SU-DHL-6 (cell line): ENCODE results near the gene CLMN.

Source experiments
- EZH2phosphoT487 ChIP-seq: fragments of 200-600 bp; sonication (generic), shearing (Covaris generic); conservative IDR thresholded peaks from 2 replicates; pipeline ENCODE4 v1.6.1; 2018; ENCODE audit warnings: mild to moderate bottlenecking, antibody characterized with exemption, low read length, moderate library complexity, mixed read lengths
- TF ChIP-seq, protein P1 (sequence below): fragments of 200-600 bp; sonication (generic); IDR thresholded peaks from one replicate; pipeline ENCODE4 v1.5.1; 2017; ENCODE audit warnings: antibody characterized with exemption, mild to moderate bottlenecking, low read length, moderate library complexity; ENCODE audit not compliant: insufficient read depth, poor library complexity, severe bottlenecking

DNA sequence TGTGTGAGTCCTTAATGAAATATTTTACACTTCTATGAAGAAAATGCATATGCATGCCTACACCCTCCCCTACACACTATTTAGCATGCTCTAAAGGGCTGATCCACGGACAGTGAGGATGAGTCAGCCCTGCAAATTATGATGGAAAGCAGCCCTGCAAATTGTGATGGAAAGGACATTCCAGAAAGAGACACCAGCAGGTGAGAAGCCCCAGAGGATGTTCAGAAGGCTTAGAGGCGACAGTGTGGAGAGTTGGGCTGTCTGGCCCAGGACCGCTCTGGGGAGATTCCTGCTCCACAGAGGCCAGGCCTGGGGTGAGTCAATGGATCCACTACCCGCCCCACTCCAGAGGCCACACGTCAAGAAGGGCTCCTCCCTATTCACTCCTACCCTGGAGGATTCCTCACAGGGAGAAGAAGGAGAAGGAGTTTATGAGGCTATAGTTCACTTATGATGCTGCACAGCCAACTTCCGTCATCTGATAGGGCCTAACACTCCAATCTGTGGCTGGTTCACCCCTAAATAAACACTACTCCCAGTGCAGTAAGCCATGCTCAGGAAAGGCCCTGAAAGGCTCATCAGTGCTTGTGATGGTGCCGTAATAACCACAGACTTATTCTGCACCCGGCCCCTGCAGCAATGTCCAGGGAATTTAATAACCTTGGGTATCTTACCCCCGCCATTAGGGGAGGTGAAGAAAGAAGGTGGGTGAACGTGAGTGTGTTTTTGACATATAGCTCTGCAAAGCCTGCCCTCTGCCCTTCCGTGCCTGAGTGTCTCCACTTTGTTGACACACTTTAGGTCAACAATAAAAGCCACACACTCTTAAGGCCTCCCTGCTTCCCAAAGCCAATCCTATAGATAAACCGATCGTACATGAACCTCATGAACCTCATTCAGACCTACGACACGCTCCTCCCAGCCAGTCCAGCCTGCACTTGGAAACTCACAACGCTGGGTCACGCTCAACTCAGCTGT, 46.4 kb downstream of the CLMN start:
- TF ChIP-seq, protein P1, sequence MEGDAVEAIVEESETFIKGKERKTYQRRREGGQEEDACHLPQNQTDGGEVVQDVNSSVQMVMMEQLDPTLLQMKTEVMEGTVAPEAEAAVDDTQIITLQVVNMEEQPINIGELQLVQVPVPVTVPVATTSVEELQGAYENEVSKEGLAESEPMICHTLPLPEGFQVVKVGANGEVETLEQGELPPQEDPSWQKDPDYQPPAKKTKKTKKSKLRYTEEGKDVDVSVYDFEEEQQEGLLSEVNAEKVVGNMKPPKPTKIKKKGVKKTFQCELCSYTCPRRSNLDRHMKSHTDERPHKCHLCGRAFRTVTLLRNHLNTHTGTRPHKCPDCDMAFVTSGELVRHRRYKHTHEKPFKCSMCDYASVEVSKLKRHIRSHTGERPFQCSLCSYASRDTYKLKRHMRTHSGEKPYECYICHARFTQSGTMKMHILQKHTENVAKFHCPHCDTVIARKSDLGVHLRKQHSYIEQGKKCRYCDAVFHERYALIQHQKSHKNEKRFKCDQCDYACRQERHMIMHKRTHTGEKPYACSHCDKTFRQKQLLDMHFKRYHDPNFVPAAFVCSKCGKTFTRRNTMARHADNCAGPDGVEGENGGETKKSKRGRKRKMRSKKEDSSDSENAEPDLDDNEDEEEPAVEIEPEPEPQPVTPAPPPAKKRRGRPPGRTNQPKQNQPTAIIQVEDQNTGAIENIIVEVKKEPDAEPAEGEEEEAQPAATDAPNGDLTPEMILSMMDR = no peak
- no peak for TF ChIP-seq EZH2phosphoT487
